Right cardiac atrium (tissue), 5 donors: Measurements from ENCODE around the gene ABCA9. TPM values are rescaled to one million over a fixed set of nuclear protein-coding genes. Genes with fewer than 3 reads are reported as not detected.
"Not testable (repeated sequence)": the region's sequence is repeated elsewhere in the genome, so short reads cannot be mapped to it uniquely, and the experiment has no call there.

Experiments used
- ATAC-seq, 2 donors: fragments of 200-7000 bp; cut with Tn5 transposase; one replicate each; pipeline versions ENCODE4 v1.8.0 to v1.9.1; 2020; ENCODE audit warnings: moderate library complexity in 2 of 2, mild to moderate bottlenecking in 1 of 2
- DNase-seq, 3 donors: peaks; one replicate each; pipeline ENCODE4 v3.0.0-alpha.2; 2020
- H3K27ac ChIP-seq: one replicate; pipeline ENCODE4 v1.5.1; 2013; ENCODE audit warnings: mild to moderate bottlenecking, low read length, control low read depth, moderate library complexity
- H3K27me3 ChIP-seq: one replicate; pipeline ENCODE4 v1.6.1; 2013; ENCODE audit not compliant: control insufficient read depth, insufficient read depth
- H3K4me1 ChIP-seq: one replicate; pipeline ENCODE4 v1.6.1; 2013; ENCODE audit warnings: low read length; ENCODE audit not compliant: control insufficient read depth, insufficient read depth
- H3K4me3 ChIP-seq: one replicate; pipeline ENCODE4 v1.5.1; 2013; ENCODE audit warnings: low read length, control low read depth
- H3K9me3 ChIP-seq: one replicate; pipeline ENCODE4 v1.6.1; 2013; ENCODE audit warnings: low read length; ENCODE audit not compliant: control insufficient read depth
- WGBS: extraction: QIAGEN DNeasy Blood & Tissue Kit; methylation state at CpG from one replicate; pipeline ENCODE4 v1.1.7; 2013; 5-methylcytosine and 5-hydroxymethylcytosine counted together
- intact Hi-C, 4 donors: fragments of 100-400 bp; cut with DNase I; formaldehyde crosslinking; loops; one replicate each; pipeline versions ENCODE4 v1.11.0 to v1.14.0; 2022 to 2023
- polyA plus RNA-seq: library from polyadenylated mRNA; stranded (reverse); fragments of 200-250 nt; gene quantifications from one replicate; pipeline ENCODE4 v1.2.3, GENCODE V29; 2013
- total RNA-seq, 4 donors: library from RNA; stranded (reverse); fragmentation: NEBNext Ultra II Directional; extraction: Animal tissue kit (Norgen Biotek cat#: 25700); gene quantifications; one replicate each; pipeline ENCODE4 v1.2.1, GENCODE V29; 2021
- donor health status: healthy with polysubstance abuse.
- donor health status: DM: no; HTN: yes; CAD: no.
- donor health status: DM: no; HTN: no; CAD: no.
- donor health status: DM: no; HTN: yes; CAD: no; lungs with severe emphysema.
- donor health status: DM: yes; HTN: yes; CAD: no.

ABCA9 gene
- total and polyA plus RNA-seq, 5 donors = 14.5 to 29.5 (median 27.8) TPM

DNA sequence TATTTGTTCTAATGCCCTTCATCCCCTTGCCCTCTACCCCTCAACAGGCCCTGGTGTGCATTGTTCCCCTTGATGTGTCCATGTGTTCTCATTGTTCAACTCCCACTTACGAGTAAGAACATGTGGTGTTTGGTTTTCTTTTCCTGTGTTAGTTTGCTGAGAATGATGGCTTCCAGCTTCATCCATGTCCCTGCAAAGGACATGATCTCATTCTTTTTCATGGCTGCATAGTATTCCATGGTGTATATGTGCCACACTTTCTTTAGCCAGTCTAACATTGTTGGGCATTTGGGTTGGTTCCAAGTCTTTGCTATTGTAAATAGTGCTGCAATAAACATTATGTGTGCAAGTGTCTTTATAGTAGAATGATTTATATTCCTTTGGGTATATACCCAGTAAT lies 112.9 kb downstream of the ABCA9 start:
- H3K4me1 ChIP-seq, ATAC-seq, H3K27me3 ChIP-seq, intact Hi-C loops, H3K9me3 ChIP-seq, DNase-seq, H3K27ac ChIP-seq, H3K4me3 ChIP-seq: not testable (repeated sequence)
- 96% methylated on average over 1 of the region's 1 CpG for WGBS

DNA sequence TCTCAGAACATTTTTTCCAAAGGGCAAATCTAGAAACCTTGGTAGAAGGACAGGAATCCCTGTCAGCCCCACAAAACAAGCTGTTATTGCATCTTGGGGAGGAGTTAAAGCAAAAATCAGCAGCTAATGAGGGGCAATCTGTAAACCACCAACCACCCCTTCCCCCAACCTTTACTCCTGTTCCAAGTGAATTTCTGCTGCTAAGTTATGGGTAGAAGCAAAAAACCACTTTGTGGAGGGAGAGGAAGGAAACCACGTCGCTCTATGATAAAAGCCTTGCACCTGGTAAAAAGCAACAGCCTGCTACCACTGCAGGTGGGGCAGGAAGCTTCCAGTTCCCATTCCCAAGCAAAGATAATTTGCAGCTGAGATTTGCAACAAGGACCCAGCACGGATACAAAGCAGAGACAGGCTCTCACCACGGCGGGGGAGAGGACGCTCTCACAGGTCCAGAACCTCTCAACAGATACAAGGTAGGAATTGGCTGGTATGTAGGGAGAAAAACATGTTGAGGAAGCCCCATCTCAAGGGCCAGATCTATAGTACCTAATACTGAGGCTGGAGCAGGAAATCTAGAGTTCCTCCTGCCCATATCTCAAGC lies 116.2 kb downstream of the ABCA9 start:
- Histone ChIP-seq H3K9me3 (no peaks in the 10 kb centered on the region), H3K27me3 (no peaks in the 10 kb centered on the region), H3K27ac (no peak overlapping the region), H3K4me1 (no peaks in the 10 kb centered on the region), H3K4me3 (no peak overlapping the region)
- WGBS = 73% methylated on average over 6 of the region's 6 CpGs
- no peak for ATAC-seq
- intact Hi-C loops = no loop called here
- DNase-seq = no peak

DNA sequence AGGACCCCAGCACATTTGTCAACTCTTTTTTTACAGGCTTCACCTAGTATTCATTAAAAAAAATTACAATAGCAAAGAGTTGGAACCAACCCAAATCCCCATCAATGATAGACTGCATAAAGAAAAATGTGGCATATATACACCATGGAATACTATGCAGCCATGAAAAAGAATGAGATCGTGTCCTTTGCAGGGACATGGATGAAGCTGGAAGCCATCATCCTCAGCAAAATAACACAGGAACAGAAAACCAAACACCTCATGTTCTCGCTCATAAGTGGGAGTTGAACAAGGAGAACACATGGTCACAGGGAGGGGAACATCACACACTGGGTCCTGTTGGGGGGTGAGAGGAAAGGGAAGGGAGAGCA lies 116.9 kb downstream of the ABCA9 start:
- WGBS = 94% methylated on average over 2 of the region's 2 CpGs

DNA sequence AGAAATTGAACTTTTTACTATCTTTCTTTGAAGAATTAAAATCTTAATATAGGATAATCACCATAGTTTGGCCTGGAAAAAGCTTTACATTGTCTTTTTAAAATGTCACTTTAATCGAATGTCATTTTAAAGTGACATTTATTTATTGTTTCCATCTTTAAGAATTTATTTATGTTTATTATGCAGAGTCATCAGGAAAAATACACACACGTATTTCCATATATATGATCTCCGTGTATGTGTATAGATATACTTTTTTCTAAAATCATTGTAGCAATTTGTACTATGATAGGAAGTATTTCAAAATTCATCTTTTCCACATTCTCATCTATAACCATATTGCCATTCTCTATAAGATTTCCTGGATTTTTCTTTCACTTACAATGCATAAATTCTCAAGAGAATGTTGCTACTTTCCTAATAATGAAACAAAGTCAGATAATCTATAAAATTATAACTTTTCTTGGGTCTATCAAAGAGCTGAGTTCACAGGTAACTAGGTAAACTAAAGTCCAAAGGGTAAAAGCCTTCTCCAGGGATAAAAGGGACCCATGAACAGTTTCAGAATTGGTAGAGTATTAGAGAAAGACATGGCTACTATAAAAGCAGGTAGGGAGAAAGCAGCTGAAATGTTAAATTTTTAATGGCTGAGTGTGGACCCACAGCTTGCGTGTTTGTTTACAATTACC lies 117.5 kb downstream of the ABCA9 start:
- 91% methylated on average over 4 of the region's 4 CpGs for WGBS
- intact Hi-C loops = no loop called here
- Histone ChIP-seq H3K27me3 (no peaks in the 10 kb centered on the region), H3K27ac (no peak overlapping the region), H3K9me3 (no peaks in the 10 kb centered on the region), H3K4me3 (no peak overlapping the region), H3K4me1 (no peaks in the 10 kb centered on the region)
- DNase-seq (no peak), ATAC-seq (no peak)

More for the DNA sequence above, 116.9 kb downstream of the ABCA9 start:
- H3K4me3 ChIP-seq, H3K4me1 ChIP-seq, H3K27ac ChIP-seq, ATAC-seq, H3K27me3 ChIP-seq, intact Hi-C loops, DNase-seq, H3K9me3 ChIP-seq: not testable (repeated sequence)

DNA sequence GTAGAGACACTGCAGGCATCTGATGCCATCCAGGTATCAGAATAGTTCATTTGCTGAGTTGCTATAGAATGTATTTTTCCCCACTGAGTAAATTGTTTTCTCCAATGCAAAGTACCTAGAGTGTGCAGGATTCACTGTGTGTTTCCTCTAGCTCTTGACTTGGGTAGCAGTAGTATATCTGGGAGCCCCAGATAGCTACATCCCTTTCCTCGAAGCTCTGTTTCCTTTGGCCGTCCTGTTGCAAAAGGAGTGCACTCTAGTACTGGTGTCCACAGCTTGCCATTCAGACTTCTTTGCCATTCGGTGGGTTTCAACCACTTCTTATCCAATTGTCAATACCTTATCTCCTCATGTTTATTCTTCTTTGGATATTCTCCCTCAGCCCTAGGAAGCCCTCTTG lies 118.3 kb downstream of the ABCA9 start:
- ATAC-seq (peak; percentile 56 to 65), DNase-seq (no peak)
- Histone ChIP-seq H3K4me3 (no peak overlapping the region), H3K27me3 (no peaks in the 10 kb centered on the region), H3K9me3 (no peaks in the 10 kb centered on the region), H3K27ac (no peak overlapping the region), H3K4me1 (no peaks in the 10 kb centered on the region)
- intact Hi-C loops = no loop called here
- 38% methylated on average over 3 of the region's 3 CpGs for WGBS

DNA sequence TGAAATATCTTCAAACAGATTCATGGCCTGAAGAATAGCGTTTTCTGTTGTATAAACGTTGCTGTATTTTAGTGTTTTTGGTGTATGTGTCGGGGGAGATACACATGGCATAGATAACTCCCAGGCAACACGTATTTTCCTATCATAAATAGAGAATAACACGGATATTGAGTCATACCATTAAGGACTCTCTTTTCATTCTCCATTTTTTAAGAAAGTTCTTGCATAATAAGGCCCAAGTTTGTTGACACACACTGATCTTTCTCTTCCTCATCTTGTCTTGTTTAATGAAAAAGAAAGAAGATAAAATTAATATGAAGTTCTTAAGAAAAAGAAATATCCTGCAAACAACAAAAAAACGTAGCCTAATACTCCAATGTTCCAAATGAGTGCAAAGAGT lies 119.0 kb downstream of the ABCA9 start:
- H3K4me1 ChIP-seq = no peaks in the 10 kb centered on the region
- 72% methylated on average over 6 of the region's 6 CpGs for WGBS
- H3K4me3 ChIP-seq = no peak overlapping the region
- no peaks in the 10 kb centered on the region for H3K9me3 ChIP-seq
- intact Hi-C loops = no loop called here
- ATAC-seq = no peak
- DNase-seq = no peak
- no peaks in the 10 kb centered on the region for H3K27me3 ChIP-seq
- no peak overlapping the region for H3K27ac ChIP-seq

DNA sequence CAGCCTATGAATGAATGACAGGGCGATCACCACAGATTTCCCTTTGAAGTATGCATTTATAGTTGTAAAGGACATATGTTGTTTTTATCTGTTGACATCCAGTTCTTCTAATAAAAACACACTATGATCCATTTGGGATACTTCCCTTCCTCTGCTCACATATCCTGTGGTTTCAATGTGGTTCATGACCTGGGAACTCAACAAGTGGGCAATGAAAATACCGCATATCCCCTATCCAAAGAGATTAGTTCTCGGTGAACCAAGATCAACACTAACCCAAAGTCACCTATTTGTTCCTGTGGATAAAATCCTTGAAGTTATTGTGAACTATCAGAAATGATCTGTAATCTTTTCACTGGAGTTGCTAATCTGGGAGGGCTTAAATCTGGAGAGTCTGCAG lies 121.5 kb downstream of the ABCA9 start:
- intact Hi-C loops = no loop called here
- H3K9me3 ChIP-seq = no peaks in the 10 kb centered on the region
- no peak overlapping the region for H3K27ac ChIP-seq
- ATAC-seq = peak in 1 of 2 donors; percentile 36
- no peaks in the 10 kb centered on the region for H3K4me1 ChIP-seq
- 56% methylated on average over 3 of the region's 3 CpGs for WGBS
- no peak overlapping the region for H3K4me3 ChIP-seq
- DNase-seq = no peak
- H3K27me3 ChIP-seq = no peaks in the 10 kb centered on the region

DNA sequence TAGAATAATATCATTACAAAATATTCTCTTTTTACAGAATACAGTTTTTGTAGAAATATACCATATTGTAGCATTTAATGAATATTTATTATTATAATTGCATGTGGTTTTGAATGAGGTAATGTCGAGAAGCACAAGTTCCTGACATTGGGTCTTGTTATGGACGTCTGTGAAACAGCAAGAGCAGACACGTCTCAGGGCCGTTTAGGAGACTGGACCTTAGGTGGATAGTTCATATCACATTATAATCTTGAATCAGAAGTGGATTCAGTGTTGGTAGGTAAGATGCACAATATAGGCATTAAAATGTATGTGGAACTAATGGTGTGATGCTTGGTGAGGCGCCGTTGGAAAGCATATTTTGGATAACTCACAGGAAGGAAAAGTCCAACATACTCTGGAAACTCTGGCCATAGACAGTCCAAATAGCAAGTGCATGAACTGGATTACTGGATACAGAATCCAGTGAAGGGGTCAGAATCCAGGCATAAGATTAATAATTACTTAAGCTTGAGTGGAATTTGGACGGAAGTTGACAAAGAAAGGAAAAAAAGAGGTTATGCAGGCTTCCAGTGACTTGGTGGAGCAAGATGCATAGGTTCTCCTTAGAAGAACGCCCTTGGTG lies 122.7 kb downstream of the ABCA9 start:
- intact Hi-C loops = no loop called here
- Histone ChIP-seq H3K27ac (no peak overlapping the region), H3K4me3 (no peak overlapping the region), H3K27me3 (no peaks in the 10 kb centered on the region), H3K4me1 (no peaks in the 10 kb centered on the region), H3K9me3 (no peaks in the 10 kb centered on the region)
- DNase-seq (no peak), ATAC-seq (no peak)
- 85% methylated on average over 8 of the region's 8 CpGs for WGBS

DNA sequence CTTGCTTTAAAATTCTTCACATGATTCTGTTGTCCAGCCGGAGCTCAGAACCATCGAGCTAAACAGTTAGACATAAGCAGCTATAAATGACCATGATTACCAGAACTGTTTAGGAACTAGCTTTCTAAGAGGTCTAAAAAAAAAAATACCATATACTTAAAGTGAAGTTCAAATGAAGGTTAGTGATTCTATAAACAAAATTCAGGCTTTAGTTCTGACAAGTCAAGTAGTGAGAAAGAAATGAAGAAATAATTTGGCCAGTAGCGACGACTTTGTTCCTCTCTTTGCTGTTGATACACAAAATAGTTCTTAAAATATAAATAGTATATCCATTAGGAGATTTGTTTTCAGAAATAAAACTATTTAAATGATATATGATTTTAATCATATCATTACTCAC lies 133.2 kb downstream of the ABCA9 start:
- intact Hi-C loops = no loop called here
- WGBS = 75% methylated on average over 4 of the region's 4 CpGs

DNA sequence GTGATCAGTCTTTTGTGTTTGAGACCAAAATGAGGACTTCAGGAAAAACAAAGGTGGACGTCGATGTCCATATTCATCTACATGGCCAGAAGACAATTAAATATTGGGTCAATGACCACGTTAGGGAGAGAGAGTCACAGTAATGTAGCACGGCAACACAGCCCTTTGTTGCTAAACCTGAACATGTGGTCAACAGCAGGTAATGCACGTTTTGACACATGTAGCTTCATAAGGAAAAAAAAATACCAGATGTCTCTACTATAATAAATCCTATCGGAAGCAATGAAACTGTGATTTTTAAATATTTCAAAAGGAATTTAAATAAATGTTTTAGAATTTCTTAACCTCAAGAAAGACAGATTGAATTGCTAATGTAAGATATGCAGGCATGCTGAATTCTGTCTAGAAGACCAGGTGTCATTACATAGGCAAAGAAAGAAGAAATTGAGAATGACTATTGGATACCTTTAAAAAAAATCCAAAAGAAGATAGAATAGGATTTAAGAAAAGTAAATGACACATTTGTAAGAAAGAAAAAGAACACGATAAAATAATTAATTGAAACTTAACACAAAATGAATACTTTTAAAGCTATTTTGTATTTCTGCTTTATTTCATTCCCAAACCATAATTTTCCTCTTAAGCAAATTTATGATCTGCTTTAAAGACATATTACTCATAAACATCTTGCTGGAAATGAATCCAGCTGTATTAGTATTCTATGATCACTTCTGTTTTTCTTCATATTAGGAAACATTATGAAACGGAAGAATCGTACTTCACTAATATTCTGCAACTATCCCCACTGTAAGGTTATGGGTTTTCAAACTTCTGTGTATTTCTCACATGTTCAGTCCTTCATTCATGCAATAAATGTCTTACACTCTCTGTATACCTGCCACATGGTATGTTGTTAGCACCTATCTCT lies 135.7 kb downstream of the ABCA9 start:
- 86% methylated on average over 9 of the region's 9 CpGs for WGBS
- intact Hi-C loops = no loop called here

More for the DNA sequence above, 133.2 kb downstream of the ABCA9 start:
- H3K4me3 ChIP-seq = no peak overlapping the region
- DNase-seq (no peak), ATAC-seq (no peak)
- H3K27me3 ChIP-seq = no peaks in the 10 kb centered on the region
- no peaks in the 10 kb centered on the region for H3K9me3 ChIP-seq
- H3K27ac ChIP-seq = no peak overlapping the region
- H3K4me1 ChIP-seq = peaks cover 2% of the 10 kb centered on the region

More for the DNA sequence above, 135.7 kb downstream of the ABCA9 start:
- no peak overlapping the region for H3K4me3 ChIP-seq
- peaks cover 2% of the 10 kb centered on the region for H3K4me1 ChIP-seq
- DNase-seq = no peak
- H3K27me3 ChIP-seq = no peaks in the 10 kb centered on the region
- H3K27ac ChIP-seq = no peak overlapping the region
- H3K9me3 ChIP-seq = no peaks in the 10 kb centered on the region
- no peak for ATAC-seq
